Activated CD8-positive, alpha-beta memory T cell treated with anti-CD3 and anti-CD28 coated beads, Interleukin-2, amount 50 U/mL, for 24 hours (primary cell): Measurements from ENCODE around the gene FAF1.

Experiments
- DNase-seq: peaks from one replicate; pipeline ENCODE4 v3.0.0-alpha.2; 2020; ENCODE audit errors: extremely low read depth

The FAF1 gene

DNA sequence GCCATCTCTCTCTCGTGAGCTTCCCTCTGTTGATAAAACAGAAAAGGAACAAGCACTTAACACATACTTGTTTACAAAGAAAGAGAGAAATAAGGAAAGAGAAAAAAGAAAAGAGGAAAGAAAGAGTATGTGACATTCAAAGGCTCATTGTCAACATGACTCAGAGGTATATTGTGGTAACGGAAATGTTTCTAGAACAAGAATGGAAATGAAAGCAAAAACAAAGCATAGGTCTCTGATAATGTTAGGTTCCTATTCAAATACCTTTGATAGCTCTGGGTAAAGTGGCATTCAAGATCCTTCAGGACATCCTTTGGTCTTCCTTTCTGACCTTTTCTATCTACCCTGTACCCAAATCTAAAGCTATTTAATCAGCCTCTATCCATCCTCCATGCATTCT is 469.4 kb downstream of the FAF1 start:
- DNase-seq, result no peak

DNA sequence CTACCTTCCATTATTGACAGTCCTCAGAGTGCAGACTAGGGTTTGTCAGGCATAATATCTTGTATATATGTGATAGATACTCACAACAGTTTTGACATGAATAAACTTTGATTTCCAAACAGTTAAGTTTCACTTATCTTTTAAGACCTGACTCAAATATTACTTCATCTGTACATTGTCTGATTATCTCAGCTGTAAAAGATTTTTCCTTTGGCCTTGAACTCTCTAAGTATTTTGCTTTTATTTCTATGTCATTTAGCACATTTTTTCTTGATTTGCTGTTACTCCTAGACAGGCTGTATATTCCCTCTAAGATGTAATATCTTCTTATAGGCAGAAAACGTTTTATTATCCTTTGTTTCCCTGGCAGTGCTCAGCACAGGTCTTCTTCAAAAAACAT is 471.2 kb downstream of the FAF1 start:
- DNase-seq, result no peak

DNA sequence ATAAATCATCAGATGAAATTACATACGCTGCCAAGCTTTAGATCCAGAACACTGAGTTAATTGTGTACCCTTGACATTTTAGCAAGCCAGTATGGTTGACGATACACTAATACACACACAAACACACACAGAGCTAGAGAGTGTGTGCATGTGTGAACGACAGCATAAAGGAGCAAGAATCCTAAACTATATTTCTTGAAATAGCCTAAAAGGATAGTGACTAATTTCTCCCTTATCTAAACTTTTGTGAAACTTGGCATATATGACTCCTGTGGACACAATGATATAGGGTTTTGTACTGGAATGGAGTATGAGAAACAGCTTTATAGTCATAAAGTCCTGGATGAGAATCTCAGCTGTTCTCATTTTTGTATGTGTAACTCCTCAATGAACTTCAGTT is 471.7 kb downstream of the FAF1 start:
- no peak for DNase-seq

DNA sequence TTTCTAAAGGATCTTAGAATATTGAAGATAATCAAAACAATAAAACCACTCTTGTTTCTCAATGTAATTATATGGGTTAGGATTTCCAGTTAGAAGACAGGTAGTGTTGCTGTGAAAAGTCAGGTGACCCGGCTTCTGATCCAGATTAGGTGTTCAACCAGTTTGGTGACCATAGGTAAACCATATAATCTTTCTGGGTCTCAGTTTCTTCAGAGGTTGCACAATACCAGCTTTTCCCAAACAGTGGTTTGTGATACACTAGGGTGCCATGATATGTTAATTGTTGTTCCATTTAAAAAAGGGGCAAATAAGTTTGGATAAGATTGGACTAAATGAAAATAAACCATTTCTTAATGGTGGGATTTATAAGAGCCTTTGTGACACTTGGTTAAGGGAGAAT is 472.3 kb downstream of the FAF1 start:
- no peak for DNase-seq

DNA sequence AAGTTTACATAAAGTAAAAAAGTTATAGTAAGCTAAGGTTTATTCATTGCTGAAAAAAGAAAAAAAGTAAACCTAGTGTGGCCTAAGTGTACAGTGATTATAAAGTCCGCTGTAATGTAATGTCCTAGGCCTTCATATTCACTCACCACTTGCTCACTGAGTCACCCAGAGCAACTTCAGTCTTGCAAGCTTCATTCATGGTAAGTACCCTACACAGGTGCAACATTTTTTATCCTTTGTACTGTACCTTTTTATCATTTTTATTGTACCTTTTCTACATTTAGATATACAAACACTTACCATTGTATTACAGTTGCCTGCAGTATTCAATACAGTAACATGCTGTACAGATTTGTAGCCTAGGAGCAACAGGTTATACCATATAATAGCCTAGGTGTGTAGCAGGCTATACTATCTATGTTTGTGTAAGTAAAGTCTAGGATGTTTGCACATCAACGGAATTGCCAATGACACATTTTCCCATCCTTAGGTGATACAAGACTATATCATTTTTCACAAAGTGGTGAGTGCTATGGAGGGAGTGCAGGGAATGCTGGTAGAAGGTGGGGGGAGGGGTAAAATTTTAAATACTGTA is 478.8 kb downstream of the FAF1 start:
- no peak for DNase-seq

DNA sequence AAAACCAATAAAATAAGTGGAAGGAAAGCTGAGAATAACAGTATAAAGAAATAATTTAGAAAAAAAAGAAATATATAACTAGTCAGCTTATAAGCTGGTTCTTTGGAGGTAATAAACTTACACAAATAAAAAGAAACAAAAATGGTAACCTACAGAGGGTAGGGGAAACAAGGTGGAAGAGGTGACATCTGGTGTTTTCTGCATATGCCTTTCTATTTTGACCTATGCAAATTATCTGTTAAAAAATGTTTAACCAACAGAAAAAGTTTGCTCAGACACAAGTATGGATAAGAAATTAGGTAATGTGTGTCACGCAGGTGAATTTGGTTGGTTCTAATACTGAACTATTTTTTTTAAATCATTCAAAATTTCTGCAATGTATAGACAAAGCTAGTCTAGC is 483.3 kb downstream of the FAF1 start:
- DNase-seq, result no peak

DNA sequence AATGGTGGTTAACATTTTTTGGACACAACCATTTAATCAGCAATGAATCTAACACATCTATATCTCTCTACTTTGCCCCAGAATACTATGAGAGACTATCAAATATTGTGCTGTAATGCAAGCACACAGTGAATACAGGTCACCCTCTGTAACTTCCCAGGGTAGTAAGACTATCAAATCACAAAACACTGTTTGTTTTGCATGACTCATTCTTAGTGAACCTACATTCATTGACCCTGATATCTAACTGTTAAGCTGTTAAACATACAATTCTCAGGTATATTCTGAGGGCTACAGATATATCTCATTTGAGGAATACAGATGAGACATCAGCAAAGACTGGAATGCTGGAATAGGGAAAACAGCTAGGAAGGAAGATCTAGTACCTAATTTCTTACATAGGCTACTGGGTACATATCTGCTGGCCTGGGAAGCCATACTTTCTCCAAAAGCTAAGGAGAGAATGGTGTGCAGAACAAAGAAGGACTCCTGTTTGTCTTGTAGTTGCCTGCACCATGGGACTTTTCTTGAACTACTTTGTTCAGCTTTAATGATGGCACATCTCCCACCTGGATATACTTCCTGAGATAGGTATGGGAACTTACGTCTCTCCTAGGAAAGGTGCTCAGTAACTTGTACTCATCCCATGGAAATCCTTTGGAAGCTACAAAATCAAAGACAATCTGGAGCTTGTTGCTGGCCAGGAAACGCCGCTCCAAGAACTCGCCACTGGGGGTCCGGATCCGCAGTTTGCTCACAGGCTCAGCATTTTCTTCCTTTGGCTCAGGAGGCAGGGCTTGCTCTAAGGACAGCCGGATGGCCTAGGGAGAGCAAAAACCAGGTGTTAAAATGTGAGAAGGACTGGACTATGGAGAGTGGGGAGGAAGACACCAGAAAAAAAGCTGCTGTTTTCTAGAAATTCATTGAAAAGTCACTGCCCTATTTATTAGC is 484.9 kb downstream of the FAF1 start:
- DNase-seq, result no peak

DNA sequence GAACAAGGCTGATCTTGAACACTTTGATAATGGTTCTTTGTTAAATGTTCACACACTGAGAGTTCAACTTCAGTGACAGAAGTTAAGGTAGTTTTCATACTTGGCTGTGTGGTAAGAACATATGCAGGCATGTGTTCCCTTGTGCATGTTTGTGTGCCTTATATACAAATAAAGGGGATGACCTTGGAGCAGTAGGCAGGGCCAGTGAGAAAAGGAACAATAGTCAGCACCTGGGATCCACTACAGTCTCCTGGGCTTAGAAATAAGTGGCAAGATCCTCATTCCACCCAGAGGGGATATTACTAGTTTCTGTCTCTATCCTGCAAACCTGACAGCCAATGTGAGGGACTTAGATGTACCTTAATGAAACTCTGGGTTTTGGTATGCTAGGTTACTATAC is 486.6 kb downstream of the FAF1 start:
- DNase-seq, result no peak

DNA sequence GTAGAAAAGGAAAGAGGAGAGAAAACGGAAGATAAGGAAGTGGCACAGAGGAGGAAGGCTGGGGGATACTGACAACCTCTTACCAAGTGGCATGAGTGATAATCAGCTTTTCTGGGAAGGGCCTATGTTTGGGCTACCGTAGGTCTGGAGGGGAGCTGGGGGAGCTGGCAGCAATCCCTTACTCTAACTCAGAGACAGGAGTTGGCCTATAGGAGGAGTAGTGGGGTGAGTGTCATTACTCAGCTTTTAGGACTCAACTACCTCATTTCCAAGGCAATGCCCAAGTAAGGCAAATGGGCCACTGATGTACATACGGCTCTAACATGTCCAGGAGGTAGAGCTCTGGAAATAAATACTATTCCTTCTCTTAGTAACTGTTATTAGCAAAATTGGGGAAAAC is 488.1 kb downstream of the FAF1 start:
- DNase-seq, result no peak

DNA sequence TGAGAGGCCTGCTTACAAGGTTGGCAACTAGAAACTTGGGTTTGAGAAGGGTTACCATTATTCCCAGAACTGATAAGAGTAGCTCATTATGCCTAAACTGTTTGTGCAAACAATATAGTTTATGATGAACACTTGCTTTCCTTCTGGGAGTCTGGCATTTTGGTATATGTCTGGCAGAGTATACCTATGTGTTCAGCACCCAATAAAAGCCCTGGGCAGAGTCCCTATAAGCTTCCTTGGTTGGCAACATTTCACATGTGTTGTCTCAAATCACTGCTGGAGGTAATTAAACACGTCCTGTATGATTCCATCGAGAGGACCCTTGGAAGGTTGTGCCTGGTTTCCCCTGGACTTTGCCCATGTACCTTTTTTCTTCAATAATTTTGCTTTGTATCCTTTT is 497.1 kb downstream of the FAF1 start:
- no peak for DNase-seq

DNA sequence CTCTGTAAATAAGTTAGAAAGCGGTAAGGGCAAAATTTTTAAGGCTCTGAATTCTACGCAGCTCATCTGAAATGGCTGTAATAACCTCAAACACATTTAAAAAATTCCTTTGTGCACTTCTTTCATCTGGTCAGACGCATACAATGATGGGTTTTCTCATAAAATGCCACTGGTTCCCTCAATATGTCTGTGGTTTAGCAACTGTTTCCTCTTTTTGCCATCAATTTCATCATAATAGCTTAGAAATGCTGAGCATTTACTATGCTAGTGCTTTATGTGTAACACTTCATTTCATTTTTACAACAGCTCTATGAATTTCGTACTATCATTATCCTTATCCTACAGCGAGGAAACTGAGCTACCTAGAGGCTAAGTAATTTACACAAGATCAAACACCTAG is 501.6 kb downstream of the FAF1 start:
- DNase-seq, result no peak

DNA sequence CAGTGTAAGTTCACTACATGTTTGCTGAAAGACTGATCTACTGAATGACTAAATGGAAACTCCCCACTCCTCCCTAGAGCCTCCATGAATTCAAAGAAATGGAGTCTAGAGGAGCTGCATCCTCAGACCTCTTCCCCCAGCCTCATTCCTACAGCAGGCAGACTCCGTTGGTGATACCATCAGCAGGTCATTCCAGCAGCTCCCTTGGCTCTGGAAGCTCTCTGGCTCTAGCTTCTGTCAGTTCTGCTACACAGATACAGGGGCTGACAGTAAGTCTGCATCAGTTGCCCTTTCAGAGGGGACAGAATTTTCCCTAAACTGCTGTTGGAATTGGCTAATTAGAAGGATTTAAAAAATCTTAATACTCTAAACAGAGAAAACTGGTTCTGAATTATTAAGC is 505.2 kb downstream of the FAF1 start:
- DNase-seq, result no peak

DNA sequence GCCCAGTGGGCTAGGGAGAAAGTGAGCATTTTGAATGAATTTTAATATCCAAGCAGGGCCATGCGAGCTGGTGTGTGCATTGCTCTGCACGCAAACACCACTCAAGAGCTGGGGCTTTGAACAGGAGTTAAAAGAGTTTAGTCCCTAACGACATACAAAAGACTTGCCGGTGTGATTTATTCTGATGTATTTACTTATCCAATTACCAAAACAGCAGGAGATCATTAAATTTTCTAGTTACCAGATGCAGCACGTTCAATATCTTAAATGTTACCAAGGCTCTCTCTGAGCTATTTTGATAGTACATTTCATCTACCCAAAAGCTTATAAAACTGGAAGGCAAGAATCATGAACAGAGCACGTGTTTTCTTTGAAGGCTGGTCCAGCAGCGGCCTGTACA is 506.8 kb downstream of the FAF1 start:
- DNase-seq, result no peak

DNA sequence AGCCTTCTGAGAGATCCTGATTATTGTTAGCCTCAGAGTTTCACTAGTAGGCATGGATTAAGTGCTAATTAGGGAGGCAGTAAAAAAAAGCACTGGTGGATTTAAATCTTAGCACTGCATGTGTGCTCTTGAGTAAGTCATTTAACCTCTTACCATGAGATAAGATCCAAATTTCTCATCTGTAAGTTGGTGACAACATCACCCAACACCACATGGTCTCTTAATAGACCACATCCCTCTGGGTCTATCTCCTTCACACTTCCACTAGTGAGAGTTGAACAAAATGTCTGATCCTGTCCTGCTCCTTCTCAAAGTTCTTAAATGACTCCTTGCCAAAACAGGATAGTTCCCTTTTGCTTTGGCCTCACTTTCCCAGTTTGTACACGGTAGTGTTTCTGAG is 507.4 kb downstream of the FAF1 start:
- DNase-seq, result no peak

DNA sequence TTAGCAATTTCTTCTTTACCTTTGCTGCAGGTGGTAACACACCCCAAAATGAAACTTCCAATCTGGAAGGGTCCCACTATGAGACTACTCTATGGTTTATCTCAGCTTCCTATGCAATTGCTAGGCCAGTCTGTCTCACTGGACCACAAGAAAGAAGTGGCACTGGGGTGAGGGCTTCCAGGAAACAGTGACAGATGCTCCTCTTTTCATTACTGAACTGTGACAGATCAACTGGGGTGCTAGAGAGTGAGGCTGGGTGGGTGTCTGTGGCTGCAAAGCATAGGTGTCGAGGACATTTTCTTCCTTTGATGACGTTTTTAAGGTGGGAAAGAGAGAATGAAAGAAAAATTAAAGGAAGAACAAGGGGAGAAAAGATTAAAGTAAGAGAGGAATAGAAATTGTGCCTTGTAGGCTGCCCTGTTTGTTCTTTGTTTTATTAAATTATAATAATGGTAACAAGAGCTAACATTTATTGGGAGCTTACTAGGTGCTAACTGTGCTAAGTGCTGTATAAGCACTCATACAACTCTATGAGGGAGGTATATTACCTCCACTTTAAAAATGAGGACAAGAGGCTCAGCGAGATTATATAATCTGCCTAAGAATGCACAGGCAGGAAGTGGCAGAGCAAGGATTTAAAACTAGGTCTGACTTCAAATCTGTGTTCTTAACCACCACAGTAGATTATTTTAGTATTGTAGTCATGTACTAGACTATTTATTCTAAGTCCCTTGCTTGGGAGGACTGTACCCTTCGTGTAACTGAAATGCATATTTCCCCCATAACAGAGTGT is 509.0 kb downstream of the FAF1 start:
- DNase-seq, result no peak

DNA sequence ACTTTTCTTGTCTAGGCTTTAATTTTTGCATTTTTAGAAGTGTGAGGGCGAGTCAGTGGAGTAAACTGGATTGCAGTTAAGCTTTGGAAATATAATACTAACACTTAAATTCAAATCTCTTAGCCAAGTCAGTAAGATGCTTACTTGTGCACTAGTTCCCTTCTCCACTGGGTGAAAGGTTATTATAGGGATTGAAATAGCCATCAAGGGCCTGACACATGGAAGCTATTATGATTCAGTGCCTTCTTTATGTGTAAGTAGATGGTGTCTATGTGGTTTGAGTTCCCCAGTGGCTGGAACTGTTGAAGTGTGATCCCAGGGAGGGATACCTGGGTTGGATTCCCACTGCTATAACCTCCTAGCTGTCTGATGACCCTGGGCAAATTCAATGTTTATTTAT is 512.1 kb downstream of the FAF1 start:
- no peak for DNase-seq

DNA sequence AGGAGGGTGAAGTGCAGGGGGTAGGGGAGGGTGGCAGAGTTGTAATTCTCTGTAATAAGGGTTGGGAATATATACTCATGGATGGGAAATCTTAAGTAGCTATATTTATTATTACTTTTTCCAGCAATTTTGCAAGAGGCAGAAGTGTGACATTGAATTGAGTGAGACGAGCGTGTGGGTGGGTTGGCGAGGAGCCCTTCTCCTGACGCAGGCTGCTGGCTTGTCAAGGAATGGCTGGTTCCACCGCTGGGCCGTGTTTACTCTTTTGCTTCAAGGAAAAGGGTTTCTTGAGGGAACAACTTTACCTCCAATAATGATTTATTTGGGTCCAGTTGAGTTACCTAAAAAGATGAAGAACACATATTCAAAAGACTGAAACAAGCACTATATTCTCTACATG is 518.9 kb downstream of the FAF1 start:
- DNase-seq, result no peak

DNA sequence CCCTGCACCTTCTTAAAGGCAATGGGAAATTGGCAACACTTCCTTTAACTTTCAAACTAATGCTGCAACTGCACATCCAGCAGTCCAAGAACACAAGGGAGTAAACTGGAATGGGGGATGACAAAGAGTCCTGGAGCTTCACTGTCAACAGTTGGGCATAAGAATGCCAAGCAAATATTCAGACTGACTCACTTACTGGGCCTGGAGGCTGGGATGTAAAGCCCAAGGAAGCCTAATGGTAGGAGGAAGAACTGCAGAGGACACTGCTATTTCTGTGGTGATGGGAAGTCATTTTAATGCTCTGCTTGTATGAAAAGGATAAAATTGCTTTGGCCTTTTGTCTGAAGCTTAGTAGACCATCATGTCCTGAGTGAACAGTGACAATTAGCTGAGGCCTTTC is 521.1 kb downstream of the FAF1 start:
- DNase-seq, result no peak

DNA sequence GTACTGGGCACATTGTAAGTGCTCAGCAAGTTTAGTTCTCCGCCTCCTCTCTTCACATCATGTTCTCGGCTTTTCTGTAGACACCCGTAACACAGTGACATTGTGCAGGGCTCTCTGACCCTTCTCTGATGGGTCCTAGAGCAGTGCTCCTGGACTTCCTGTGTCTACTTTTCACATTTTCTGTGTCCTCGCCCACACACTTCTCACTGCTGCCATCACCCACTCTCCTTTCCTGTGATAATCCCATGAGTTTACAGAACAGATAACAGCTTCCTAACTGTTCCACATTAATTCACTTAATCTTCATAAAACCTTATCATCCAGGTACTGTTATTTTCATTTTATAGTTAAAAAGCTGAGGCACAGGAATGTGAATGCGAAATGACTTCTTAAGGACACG is 523.6 kb downstream of the FAF1 start:
- no peak for DNase-seq

DNA sequence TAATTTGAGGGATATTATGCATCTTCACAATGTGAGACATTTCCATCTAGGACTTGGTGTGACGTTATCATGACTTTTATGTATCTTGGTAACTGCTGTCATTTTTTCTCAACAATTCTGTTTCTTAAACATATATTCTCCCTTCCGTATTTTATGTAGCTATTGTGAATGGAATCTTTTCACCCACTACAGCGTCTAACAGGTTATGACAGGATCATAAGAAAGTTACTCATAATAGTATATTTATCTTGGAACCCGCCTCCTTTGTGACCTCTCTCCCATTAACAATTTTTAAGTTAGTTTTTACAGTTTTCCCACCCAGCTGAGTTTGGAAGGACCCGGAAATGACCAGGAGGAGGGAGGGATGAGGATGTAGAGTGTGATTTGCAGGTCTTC is 530.1 kb downstream of the FAF1 start:
- DNase-seq, result no peak

DNA sequence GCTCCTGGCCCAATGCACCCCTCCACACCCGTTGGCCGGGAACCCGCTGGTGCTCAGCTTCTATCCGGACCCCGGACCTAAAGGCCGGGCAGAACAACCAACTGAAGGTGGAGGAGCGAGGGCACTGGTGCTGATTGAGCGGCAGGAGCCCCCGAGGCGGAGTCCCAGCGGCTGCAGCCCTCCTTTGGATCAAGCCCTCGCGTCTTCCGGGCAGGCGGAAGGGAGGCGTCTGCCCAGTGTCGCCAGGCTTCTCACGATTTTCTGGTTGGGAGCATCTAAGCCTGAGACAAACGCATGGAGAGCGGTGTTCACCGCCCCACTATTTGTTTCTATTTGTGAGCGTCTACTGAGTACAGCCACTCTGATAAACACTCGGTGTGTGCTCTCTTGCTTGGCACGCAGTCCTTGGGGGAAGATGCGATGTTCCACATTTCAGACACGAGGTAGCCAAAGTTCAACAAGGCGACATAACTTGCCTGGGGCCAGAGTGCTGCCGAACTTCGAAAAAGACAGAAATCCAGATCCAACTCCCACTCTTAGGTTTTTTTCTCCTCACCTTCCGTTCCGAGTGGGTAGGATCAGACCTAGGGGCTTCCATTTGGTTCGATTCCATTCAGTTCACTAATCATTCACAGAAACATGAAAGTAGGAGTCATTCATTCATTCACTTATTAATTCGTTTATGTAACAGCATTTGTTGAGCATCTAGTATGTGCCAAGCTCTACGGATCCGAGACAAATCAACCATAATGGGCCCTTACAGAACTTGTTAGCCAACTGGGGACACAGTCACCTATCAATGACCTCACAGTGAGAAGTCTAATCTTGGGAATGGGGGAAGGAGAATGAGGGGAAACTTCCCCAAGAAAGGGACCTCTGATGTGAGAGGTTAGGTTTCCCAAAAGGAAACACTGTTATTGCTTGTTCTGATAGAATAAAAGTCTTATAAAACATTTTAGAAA is 532.0 kb downstream of the FAF1 start:
- no peak for DNase-seq
